ENCODE data around the gene AGPAT3. TPM values are rescaled to one million over a fixed set of nuclear protein-coding genes. Genes with fewer than 3 reads are reported as not detected.

The AGPAT3 gene
- total and polyA plus RNA-seq, 2 donors (not counting 3 experiments of a cell fraction or from before 2014, with no cell fraction given), result 39.9 to 76.7 TPM

GRCh38 chr21:43930848-43931375, 65.9 kb downstream of the AGPAT3 start:
- Histone ChIP-seq H3K4me3 (replicated peaks in 1 of 3; ENCODE audit: insufficient read depth in 1 of 3, low read depth in 1 of 3, low read length in 3 of 3) (no peak overlapping the region), H2AFZ (ENCODE audit: low read depth, low read length) (no peak overlapping the region), H3K36me3 (ENCODE audit: control insufficient read depth in 2 of 2, extremely low read depth in 1 of 2, insufficient read depth in 2 of 2, low read length in 2 of 2) (peaks cover 0 to 2% of the 10 kb centered on the region in 2 experiments), H3K9me1 (replicated peaks; ENCODE audit: control insufficient read depth, extremely low read depth, insufficient read depth, low read length) (no peaks in the 10 kb centered on the region), H3K27ac (ENCODE audit: insufficient read depth, low read depth, low read length) (no peak overlapping the region), H3K9me3 (replicated peaks; ENCODE audit: control insufficient read depth, insufficient read depth, low read length) (no peaks in the 10 kb centered on the region), H3K9ac (replicated peaks; ENCODE audit: extremely low read depth, insufficient read depth, low read length) (no peak overlapping the region), H3K79me2 (ENCODE audit: control insufficient read depth, insufficient read depth, low read length) (no peaks in the 10 kb centered on the region), H3K4me2 (ENCODE audit: insufficient read depth, low read length) (no peak overlapping the region), H3K4me1 (ENCODE audit: control insufficient read depth, extremely low read depth, insufficient read depth, low read length) (no peaks in the 10 kb centered on the region), H3K27me3 (ENCODE audit: control insufficient read depth in 2 of 2, insufficient read depth in 2 of 2, low read length in 2 of 2) (no peaks in the 10 kb centered on the region), H4K20me1 (replicated peaks; ENCODE audit: control insufficient read depth, extremely low read depth, insufficient read depth, low read length) (no peaks in the 10 kb centered on the region)
- TF ChIP-seq GATA2 (IDR thresholded peaks at IDR 0.05; ENCODE audit: insufficient read depth, insufficient read length, low read depth, low read length) (no peak), EZH2 (IDR thresholded peaks at IDR 0.05; ENCODE audit: borderline replicate concordance, low read depth, low read length, severe bottlenecking) (no peak), MYC (IDR thresholded peaks at IDR 0.05; ENCODE audit: low read depth, low read length) (no peak), CTCF (IDR thresholded peaks at IDR 0.05; ENCODE audit: extremely low read depth in 1 of 2, insufficient read depth in 1 of 2, low read depth in 1 of 2, low read length in 2 of 2) (no peak), POLR2AphosphoS5 (IDR thresholded peaks at IDR 0.05; ENCODE audit: insufficient read depth, low read depth, low read length) (no peak), POLR2A (IDR thresholded peaks at IDR 0.05; ENCODE audit: low read depth, low read length) (no peak), MAX (IDR thresholded peaks at IDR 0.05; ENCODE audit: insufficient read depth, insufficient read length) (no peak), JUN (IDR thresholded peaks at IDR 0.05; ENCODE audit: borderline replicate concordance, insufficient read depth, insufficient read length, low read depth) (no peak), FOS (IDR thresholded peaks at IDR 0.05; ENCODE audit: borderline replicate concordance, insufficient read depth, low read length) (no peak)
- DNase-seq (ENCODE audit: low read depth, low spot score) (no peak), FAIRE-seq (no peak)
- CTCF ChIA-PET, result interaction anchor here (0.8 to 1.3 kb wide), 3 partner anchors 11 to 105 kb away, joined by 3 to 7 read pairs (median 5); no protein-coding TSS in a partner anchor
- dilution Hi-C loops (cut with MboI; ENCODE audit: extremely low pct_ligation_motif_present, low sequenced_read_pairs), result no loop called here
- BruUV-seq (replicated peaks), result no TSS peak
- POLR2A ChIA-PET, result no interaction called here
- intact Hi-C loops (cut with micrococcal nuclease), result no loop called here
